ELR (cell line): ENCODE results near the gene INSIG1.

Experiments
- DNase-seq: peaks from one replicate; pipeline ENCODE4 v3.0.0-alpha.2; 2015; ENCODE audit warnings: low read depth

Gene INSIG1

DNA sequence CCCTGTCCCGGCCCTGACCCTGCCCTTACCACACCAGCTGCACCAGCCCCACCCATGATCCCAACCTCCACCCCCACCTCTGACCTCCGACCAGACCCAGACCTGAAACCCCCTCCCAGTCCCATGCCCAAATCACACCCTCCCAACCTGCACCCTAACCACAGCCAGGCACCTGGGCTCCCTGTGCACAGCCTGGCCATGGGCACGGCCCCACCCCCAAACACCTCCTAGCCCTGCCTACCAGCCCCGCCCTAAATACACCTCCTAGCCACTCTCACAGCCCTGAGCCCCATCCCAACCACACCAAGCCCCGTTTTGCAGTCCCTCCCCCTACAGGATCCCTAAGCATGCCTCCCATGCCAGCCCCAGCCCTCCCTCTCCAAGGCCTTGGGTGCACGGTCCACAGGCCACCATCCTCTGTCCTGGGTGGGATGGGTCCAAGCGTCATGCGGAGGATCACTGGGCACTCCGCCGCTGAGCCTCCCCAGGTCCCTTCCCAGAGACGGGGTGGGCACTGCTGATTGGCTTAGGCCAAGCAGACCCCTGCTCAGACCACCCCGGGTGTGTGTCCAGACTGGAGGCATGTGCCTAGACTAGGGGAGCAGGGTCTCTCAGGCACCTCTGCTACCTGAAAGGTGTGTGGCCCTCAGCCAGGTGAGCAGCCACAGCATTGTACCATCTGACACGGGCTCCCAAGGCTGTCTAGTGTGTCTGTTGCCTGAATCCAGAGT is 30.1 kb downstream of the INSIG1 start:
- DNase-seq = no peak

DNA sequence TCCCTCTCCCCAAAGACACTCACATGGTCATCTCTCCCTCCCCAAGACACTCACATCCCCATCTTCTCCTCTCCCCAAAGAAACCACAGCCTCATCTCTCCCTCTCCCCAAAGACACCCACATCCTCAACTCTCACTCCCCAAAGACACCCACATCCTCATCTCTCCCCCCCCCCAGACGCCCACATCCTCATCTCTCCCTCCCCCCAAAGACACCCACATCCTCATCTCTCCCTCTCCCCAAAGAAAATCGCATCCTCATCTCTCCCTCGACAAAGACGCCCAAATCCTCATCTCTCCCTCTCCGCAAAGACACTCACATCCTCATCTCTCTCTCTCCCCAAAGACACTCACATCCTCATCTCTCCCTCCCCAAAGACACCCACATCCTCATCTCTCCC is 31.5 kb downstream of the INSIG1 start:
- DNase-seq = no peak

DNA sequence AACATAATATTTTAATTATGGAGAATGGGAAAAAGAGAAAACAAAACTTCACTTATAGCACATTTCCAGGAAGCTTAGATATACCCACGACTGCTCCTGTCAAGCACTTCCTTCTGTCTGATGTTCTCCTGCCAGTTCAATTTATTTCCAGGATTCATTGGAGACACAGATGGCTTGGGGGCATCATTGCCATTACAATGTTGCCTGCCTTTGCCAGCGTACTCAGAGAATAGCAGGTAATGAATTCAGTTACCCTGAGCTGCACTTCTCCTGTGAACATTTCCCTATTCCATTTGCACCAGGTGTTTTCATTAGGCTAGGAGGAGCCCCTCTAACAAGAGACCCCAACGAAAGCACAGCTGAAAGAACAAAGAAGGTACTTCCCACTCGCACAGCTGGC is 33.7 kb downstream of the INSIG1 start:
- no peak for DNase-seq

DNA sequence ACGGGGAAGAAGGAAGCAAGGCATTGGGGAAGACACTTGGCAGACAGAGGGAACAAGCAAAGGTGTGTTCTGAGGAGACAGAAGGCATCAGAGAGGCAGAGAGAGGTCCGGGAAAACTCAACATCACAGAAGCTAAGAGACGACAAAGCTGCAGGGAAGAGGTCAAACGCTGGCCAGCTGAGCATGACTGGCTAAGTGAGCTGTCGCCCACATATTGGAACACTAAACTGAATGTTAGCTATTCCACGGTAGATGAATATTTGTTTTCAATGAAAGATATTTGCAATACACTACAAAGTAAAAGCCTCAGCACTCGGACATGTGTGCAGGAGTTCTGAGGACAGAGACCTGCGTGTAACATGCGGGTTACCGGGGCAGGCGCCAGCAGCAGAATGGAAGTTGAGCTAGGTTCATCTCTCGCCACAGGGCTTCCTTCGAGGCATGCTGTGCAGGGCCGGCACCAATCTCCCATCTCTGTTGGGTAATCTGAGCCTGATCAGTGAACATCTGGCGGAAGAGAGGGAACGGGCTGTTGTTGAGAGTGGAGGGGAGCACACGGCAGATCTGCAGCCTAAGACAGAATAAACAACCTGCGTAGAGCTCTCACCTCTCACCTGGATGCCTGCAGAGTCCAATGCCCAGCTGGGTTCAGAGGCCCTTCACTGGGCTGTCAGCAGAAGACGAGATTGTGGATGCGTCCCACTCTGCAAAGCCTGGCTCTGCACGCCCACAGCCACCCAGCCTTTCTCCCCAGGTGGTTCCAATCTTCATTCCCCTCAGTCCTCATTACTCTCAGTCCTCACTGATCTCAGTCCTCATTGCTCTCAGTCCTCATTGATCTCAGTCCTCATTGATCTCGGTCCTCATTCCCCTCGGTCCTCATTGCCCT is 35.9 kb downstream of the INSIG1 start:
- no peak for DNase-seq

DNA sequence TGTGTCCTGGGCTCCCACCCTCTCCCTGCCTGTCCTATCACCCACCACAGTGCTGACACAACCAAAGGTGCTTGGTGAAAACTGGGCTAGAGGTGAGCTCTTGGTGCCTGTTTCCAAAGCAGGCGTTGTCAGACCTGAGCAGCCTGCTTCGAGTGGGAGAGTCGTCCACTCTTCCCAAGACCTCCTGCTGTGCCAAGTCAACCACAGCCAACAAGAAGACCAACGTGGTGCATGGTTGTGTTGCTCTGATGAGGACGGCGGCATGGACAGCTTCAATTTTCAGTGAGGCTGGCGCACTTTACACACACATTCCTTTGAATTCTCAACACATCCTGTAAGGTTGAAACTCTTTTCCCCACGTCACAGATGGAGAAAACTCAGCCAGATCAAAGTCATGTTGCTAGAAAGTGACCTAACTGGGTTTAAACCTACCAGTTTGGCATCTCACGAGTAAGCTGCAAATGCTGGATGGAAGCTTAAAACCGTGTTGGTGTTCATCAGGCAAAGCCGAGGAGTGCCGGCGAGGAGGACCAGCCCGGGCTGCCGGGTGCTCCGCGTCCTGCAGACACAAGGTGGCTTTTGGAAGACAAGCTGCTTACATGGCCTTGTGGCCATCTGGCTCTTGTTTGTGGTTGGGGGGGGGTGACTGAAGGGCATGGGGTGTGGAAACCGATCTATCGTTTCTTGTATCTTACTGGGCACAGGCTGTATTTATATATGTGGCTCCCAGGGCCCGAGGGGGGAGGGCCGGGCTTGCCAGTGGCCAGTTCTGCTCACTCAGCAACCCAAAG is 39.3 kb downstream of the INSIG1 start:
- DNase-seq = no peak

DNA sequence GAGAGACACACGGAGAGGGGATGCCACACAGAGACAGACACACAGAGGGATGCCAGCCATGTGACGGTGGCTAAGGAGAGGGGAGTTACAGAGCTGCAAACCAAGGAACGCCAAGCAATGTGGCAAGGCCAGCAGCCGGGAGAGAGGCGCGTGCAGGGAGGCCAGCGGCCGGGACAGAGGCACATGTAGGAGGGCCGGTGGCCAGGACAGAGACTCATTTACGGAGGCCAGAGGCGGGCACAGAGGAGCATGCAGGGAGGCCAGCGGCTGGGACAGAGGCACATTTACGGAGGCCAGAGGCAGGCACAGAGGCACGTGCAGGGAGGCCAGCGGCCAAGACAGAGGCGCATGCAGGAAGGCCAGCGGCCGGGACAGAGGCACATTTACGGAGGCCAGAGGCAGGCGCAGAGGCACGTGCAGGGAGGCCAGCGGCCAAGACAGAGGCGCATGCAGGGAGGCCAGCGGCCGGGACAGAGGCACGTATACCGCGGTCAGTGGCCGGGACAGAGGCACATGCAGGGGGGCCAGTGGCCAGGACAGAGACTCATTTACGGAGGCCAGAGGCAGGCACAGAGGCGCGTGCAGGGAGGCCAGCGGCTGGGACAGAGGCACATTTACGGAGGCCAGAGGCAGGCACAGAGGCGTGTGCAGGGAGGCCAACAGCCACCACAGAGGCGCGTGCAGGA is 40.4 kb downstream of the INSIG1 start:
- no peak for DNase-seq

DNA sequence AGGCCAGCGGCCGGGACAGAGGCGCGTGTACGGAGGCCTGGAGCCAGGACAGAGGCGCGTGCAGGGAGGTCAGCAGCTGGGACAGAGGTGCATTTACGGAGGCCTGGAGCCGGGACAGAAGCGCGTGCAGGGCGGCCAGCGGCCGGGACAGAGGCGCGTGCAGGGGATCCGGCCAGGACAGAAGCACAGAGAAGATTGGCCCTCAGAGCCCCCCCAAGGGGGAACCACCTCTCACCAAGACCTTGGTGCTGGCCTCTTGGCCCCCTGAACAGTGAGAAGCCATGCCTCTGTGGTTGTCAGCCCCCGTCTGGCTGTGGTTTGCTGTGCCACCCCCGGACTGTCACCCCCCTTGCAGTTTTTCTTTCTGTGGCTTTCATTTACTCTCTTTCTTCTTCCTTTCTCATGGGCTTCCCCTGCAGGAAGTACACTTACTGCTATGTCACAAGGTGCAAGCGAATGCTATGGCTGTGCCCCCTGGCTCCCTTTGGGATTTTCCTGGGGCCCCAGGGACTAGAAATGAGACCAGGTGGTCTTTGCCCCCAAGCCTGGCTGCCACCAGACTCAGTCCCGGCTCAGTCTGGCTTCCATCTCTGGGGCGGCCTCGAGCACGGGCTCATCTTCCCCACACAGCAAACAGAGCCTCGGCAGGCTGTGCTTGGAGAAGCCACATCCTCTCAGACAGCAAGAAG is 41.1 kb downstream of the INSIG1 start:
- DNase-seq = no peak

DNA sequence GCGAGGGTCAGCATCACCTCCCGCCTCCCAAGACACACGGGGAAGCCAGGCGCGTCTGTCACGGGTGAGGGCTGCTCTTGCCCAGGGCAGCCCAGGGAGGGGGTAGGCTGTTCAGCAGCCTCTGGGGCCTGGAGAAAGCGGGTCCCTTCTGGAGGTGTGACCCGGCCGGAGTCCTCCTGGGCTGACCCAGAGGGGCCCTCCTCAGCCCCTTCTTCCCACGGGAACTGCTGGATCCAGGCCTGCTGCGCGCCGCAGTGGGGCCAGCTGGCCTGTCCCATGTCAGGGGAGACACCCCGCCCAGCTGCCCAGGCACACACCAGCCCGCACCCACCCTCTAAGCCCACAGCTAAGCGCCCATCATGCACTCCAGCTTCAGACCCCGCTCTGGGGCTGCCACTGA is 41.8 kb downstream of the INSIG1 start:
- DNase-seq = no peak

DNA sequence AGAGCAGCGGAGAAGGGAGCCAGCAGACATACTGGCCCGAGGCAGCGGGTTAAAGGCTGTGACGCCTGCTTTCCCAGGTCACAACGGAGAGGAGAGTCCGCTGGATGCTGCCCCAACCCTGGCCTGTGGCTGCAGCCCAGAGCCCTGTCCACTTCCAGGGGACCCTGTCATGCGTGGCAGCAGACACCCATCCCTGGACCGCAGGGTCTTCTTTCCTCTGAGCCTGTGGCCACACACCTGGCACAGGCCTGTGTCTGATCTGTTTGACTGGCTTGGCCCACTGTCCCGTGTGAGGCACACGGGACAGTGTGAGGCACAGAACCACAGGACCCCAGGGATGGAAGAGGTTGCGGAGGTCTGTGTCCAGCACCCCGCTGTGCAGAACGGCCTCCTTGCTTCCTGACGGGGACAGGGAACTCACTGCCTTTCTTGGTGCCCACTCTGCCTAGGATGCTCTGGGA is 42.4 kb downstream of the INSIG1 start:
- DNase-seq = no peak

DNA sequence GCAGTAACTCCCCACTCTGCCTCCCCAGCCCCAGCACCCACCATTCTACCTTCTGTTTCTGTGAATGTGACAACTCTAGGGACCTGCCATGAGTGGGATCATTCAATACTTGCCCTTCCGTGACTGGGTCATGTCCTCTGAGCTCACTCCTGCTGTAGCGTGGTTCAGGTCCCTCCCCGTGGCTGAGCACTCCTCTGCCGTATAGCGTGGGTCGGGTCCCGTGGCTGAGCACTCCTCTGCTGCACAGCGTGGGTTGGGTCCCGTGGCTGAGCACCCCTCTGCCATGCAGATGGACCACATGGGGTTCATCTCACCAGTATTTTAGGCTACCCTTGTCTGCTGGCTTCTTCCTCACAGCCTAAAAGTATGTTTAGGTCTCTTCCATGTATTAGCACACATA is 43.0 kb downstream of the INSIG1 start:
- no peak for DNase-seq

DNA sequence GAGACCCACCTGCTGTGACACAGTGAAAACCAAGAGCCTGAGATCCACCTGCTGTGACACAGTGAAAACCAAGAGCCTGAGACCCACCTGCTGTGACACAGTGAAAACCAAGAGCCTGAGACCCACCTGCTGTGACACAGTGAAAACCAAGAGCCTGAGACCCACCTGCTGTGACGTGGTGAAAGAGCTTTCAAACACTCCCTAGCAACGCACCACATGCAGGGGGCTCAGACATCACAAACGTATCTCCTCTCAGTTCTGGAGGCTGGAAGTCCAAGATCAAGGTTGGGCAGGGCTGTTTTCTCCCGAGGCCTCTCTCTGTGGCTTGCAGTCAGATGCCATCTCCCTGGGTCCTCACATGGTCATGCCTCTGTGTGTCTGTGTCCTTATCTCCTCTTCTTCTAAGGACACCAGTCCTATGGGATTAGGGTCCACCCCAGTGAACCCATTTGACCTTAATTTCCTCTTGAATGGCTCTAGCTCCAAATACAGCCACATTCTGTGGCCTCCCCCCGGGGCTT is 43.8 kb downstream of the INSIG1 start:
- DNase-seq = no peak

DNA sequence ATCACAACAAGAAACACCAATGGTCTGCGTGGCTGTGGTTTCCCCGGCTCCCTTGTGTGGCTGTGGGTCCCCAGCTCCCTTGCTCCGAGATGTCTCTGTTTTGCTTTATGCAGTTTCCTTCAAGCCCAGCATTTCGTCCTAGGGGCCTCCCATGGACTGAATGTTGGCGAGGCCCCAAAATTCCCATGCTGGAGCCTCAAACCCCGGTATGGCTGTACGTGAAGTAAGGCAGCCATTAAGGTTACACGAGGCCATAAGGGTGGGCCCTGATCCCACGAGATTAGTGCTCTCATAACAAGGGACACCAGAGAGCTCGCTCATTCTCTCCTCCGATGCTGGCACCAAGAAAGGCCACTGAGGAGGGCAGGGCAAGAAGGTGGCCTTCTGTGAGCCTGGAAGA is 44.6 kb downstream of the INSIG1 start:
- DNase-seq = no peak

DNA sequence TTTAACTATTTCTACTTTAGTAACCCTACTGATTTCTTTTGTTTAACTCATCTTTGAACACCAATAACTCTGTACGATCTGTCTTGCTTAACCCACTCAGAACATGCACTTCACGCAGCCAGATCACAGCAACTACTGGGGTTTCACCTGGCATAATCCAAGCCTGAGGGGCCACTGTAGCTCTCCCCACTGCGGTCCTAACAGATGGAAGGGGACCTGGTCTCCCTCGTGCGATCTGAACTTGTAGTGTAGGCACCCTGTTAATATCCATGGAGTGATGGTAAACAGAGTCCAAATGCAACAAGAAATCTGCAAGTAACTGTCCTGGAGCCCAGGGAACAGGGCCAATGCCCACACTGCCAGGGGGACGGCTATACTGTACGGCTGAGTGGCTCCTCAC is 45.5 kb downstream of the INSIG1 start:
- no peak for DNase-seq

DNA sequence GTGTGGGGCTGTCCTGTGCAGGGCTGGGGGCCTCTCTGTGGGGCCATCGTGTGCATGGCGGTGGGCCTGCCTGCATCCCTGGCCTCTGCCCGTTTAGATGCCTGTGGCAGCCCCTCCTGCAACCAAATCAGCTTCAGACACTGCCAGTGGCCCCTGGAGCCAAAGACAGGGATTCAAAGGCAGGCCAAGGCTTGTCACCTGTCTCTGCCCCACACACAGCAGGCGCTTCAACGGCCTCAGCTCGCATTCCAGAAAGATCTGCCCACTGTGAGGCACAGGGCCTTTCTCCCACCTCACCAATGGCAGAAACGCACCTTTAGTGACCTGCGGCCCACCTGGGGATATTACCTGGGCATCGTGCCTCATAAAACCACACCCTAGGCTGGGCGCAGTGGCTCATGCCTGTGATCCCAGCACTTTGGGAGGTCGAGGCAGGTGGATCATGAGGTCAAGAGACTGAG is 46.0 kb downstream of the INSIG1 start:
- no peak for DNase-seq

DNA sequence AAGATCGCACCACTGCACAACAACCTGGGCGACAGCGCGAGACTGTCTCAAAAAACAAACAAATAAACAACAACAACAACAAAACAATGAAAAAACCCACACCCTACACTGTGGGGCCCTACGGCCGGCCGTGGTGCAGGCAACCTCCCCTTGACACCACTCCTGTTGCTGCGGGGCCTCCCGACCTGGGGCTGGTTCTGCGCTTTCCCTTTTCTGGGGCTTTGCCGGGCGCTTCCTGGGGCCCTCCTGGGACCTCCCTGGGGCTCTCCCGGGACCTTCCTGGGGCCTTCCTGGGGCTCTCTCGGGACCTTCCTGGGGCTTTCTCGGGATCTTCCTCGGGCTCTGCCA is 46.6 kb downstream of the INSIG1 start:
- no peak for DNase-seq

DNA sequence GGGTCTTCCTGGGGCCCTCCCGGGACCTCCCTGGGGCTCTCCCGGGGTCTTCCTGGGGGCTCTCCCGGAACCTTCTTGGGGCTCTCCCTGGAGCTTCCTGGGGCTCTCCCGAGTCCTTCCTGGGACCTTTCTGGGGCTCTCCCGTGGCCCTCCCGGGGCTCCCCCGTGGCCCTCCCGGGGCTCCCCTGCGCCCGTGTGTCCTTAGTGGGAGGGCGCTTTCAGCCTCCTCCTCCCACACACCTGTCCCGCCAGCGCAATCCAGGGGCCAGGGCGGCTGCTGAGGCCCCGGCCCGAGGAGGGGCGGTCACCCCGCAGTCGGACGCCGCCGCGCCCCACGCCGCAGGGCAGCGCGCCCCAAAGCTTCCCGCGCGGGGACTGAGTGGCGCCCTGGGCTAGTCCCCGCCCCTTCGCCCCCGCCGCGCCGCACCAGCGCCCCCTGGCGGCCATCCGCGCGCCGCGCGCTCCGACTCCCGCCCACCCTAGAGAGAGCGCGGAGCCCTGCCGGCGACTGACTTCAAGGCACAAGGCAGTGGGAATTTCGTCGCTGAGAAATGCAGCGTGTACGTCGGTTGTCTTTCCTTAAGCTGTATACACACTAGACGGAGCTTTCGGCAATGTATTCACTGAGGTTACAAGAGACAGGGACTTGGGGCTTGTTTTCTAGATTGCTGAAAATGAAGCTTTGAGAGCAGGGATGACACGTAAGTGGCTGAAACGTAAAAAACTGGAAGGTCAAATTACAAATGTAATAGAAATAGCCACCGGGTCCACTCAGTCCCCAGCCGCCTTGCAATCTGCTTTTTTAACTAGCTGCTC is 47.1 kb downstream of the INSIG1 start:
- peak; percentile 74 for DNase-seq

DNA sequence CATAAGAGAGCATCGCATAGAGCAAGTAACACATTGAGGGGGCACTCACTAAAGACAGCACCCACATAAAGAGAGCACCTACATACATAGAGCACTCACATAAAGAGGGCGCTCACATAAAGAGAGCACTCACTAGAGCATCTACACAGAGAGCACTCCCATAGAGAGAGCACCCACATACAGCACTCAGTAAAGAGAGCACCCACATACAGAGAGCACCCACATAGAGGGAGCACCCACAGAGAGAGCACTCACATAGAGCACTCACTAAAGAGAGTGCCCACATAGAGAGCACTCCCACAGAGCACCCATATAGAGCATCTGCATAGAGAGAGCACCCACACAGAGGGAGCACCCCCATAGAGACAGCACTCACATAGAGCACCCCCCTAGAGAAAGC is 47.8 kb downstream of the INSIG1 start:
- DNase-seq = no peak

DNA sequence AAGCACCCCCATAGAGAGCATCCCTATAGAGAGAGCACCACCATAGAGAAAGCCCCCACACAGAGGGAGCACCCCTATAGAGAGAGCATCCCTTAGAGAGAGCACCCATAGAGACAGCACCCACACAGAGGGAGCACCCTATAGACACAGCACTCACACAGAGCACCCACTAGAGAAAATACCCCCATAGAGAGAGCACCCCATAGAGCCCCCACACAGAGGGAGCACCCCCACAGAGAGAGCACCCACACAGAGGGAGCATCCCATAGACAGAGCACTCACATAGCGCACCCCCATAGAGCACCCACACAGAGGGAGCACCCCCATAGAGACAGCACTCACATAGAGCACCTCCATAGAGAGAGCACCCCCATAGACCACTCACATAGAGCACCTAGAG is 48.6 kb downstream of the INSIG1 start:
- DNase-seq = no peak

DNA sequence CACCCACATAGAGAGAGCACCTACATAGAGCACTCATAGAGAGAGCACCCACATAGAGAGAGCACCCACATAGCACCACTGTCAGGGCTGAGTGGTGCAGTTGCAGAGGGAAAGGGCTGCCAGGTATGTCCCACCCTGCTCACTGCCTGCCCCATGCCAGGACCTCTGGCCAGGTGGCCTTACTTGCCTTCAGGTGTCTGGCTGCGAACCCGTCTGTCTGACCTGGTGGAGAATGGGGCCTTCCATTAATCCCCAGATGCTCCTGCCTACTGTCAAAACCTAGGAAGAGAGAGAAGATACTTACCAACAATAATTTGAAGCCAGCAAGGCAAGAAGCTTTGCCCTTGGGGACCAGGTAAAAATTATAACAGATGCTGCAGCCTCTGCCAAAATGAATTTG is 51.1 kb downstream of the INSIG1 start:
- no peak for DNase-seq

DNA sequence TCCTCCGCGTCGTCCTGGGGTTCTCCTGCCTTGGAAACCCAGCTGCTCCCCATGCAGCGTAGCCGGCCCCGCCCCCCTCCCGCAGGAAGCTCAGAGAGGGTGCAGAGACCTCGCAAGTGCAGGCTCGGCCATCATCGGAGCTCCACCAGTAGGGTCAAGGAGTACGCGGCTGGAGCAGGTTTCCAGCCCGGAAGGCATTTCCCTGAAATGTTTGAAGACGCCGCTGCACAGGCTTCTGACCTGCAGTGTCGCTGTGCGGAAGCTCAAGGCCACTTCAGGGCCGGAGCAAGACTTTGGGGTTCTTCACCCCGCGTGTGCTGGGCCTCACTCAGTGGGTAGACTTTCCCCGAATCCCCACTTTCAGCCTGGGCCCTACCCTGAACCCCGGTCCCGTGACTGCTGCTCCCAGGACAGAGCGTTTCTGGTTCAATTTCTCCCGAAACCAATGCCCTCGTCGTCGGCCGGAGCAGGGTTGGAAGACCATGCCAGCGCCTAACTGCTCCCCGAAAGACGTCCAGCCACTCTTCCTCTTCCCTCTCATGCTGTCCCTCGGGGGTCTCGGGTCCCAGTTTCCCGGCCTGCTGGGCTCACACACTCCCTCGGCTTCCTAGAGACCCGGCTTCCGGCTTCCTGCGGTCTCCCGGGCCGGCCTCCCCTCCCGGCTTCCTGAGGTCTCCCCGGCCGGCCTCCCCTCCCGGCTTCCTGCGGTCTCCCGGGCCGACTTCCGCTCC is 52.1 kb downstream of the INSIG1 start:
- DNase-seq = no peak
